H9 (cell line): ENCODE data around the gene ANAPC4. TPM values are rescaled to one million over a fixed set of nuclear protein-coding genes. Genes with fewer than 3 reads are reported as not detected.

ENCODE experiments used
- DNase-seq: peaks from one replicate; pipeline ENCODE4 v3.0.0-alpha.2; 2017
- H2AFZ ChIP-seq: one replicate; pipeline ENCODE4 v1.6.1; 2013; ENCODE audit warnings: mild to moderate bottlenecking, low read length, control low read depth, moderate library complexity
- H2AK5ac ChIP-seq: 2 replicates; pipeline ENCODE4 v1.6.1; 2013; ENCODE audit warnings: low read length, control low read depth, mixed read lengths; ENCODE audit not compliant: insufficient read length
- H2BK120ac ChIP-seq: one replicate; pipeline ENCODE4 v1.6.1; 2013; ENCODE audit warnings: low read depth, mild to moderate bottlenecking, low read length, control low read depth, inconsistent platforms; ENCODE audit not compliant: poor library complexity, severe bottlenecking
- H2BK12ac ChIP-seq: 2 replicates; pipeline ENCODE4 v1.6.1; 2013; ENCODE audit warnings: low read length, control low read depth, mixed read lengths, low read depth; ENCODE audit not compliant: insufficient read length
- H2BK15ac ChIP-seq: 2 replicates; pipeline ENCODE4 v1.6.1; 2013; ENCODE audit warnings: low read depth, low read length, control low read depth
- H2BK20ac ChIP-seq: one replicate; pipeline ENCODE4 v1.6.1; 2013; ENCODE audit warnings: low read depth, mild to moderate bottlenecking, low read length, control low read depth, inconsistent platforms; ENCODE audit not compliant: poor library complexity, severe bottlenecking
- H2BK5ac ChIP-seq: 2 replicates; pipeline ENCODE4 v1.6.1; 2013; ENCODE audit warnings: low read length, control low read depth, mixed read lengths; ENCODE audit not compliant: insufficient read length
- H3K14ac ChIP-seq: 2 replicates; pipeline ENCODE4 v1.6.1; 2013; ENCODE audit warnings: low read length, control low read depth; ENCODE audit not compliant: insufficient read depth
- H3K18ac ChIP-seq: 2 replicates; pipeline ENCODE4 v1.6.1; 2013; ENCODE audit warnings: low read depth, mild to moderate bottlenecking, mixed read lengths, low read length, control low read depth; ENCODE audit not compliant: insufficient read length
- H3K23ac ChIP-seq: 2 replicates; pipeline ENCODE4 v1.6.1; 2013; ENCODE audit warnings: low read length, control low read depth, mixed read lengths, low read depth; ENCODE audit not compliant: insufficient read length
- H3K23me2 ChIP-seq: 2 replicates; pipeline ENCODE4 v1.6.1; 2013; ENCODE audit warnings: low read depth, mild to moderate bottlenecking, mixed read lengths, low read length, control low read depth; ENCODE audit not compliant: insufficient read length, poor library complexity, severe bottlenecking
- H3K27ac ChIP-seq: 2 replicates; pipeline ENCODE4 v1.5.1; 2013; ENCODE audit warnings: low read length, control low read depth, mixed read lengths, low read depth; ENCODE audit not compliant: insufficient read length
- H3K27me3 ChIP-seq: 2 replicates; pipeline ENCODE4 v1.6.1; 2013; ENCODE audit warnings: low read length, control low read depth, inconsistent platforms; ENCODE audit not compliant: insufficient read depth
- H3K4ac ChIP-seq: 2 replicates; pipeline ENCODE4 v1.6.1; 2013; ENCODE audit warnings: low read depth, mild to moderate bottlenecking, control low read depth, inconsistent platforms, low read length, moderate library complexity
- H3K4me1 ChIP-seq: 2 replicates; pipeline ENCODE4 v1.6.1; 2013; ENCODE audit warnings: low read length, control low read depth, inconsistent platforms; ENCODE audit not compliant: insufficient read depth
- H3K4me2 ChIP-seq: 2 replicates; pipeline ENCODE4 v1.6.1; 2013; ENCODE audit warnings: low read length, control low read depth, mixed read lengths; ENCODE audit not compliant: insufficient read length, insufficient read depth
- H3K56ac ChIP-seq: 2 replicates; pipeline ENCODE4 v1.6.1; 2013; ENCODE audit warnings: low read depth, mild to moderate bottlenecking, mixed read lengths, low read length, control low read depth; ENCODE audit not compliant: insufficient read length
- H3K79me1 ChIP-seq: 2 replicates; pipeline ENCODE4 v1.6.1; 2013; ENCODE audit warnings: low read depth, mild to moderate bottlenecking, moderate library complexity, low read length, control low read depth, inconsistent platforms; ENCODE audit not compliant: insufficient read depth, poor library complexity, severe bottlenecking
- H3K79me2 ChIP-seq: 2 replicates; pipeline ENCODE4 v1.6.1; 2013; ENCODE audit warnings: low read length, control low read depth, inconsistent platforms; ENCODE audit not compliant: insufficient read depth
- H3K9ac ChIP-seq: 2 replicates; pipeline ENCODE4 v1.6.1; 2013; ENCODE audit warnings: low read length, control low read depth, mixed read lengths; ENCODE audit not compliant: insufficient read length; ENCODE audit errors: extremely low read depth
- H3K9me3 ChIP-seq: one replicate; pipeline ENCODE4 v1.6.1; 2013; ENCODE audit warnings: low read depth, low read length, inconsistent platforms; ENCODE audit not compliant: control insufficient read depth
- H3T11ph ChIP-seq: one replicate; pipeline ENCODE4 v1.6.1; 2013; ENCODE audit warnings: mild to moderate bottlenecking, low read length, control low read depth, inconsistent platforms
- H4K20me1 ChIP-seq: one replicate; pipeline ENCODE4 v1.6.1; 2013; ENCODE audit not compliant: control insufficient read depth, insufficient read length, insufficient read depth
- H4K5ac ChIP-seq: 2 replicates; pipeline ENCODE4 v1.6.1; 2013; ENCODE audit warnings: low read depth, mild to moderate bottlenecking, mixed read lengths, low read length, control low read depth; ENCODE audit not compliant: insufficient read length
- H4K8ac ChIP-seq: replicated peaks from 2 replicates; pipeline ENCODE4 v1.6.1; 2013; ENCODE audit warnings: low read length, control low read depth, mixed read lengths, low read depth; ENCODE audit not compliant: insufficient read length
- H4K91ac ChIP-seq: 2 replicates; pipeline ENCODE4 v1.6.1; 2013; ENCODE audit warnings: low read depth, mild to moderate bottlenecking, moderate library complexity, mixed read lengths, low read length, control low read depth; ENCODE audit not compliant: insufficient read length
- H3K27ac Mint-ChIP-seq, 3 experiments: 2 replicates in 2 of 3; 3 replicates in 1 of 3; pipeline ENCODE4 v1.8.0; 2020 to 2021; ENCODE audit warnings: mixed read lengths in 3 of 3, mild to moderate bottlenecking in 1 of 3, moderate library complexity in 1 of 3
- H3K27me3 Mint-ChIP-seq: 2 replicates; pipeline ENCODE4 v1.8.0; 2021; ENCODE audit warnings: low read depth, mild to moderate bottlenecking, moderate library complexity, mixed read lengths
- H3K36me3 Mint-ChIP-seq, 3 experiments: 2 replicates in 2 of 3; 3 replicates in 1 of 3; pipeline ENCODE4 v1.8.0; 2020 to 2021; ENCODE audit warnings: low read depth in 3 of 3, mixed read lengths in 3 of 3; ENCODE audit not compliant: insufficient read depth in 1 of 3
- H3K4me1 Mint-ChIP-seq, 2 experiments: 2 replicates each; pipeline ENCODE4 v1.8.0; 2020; ENCODE audit warnings: mixed read lengths in 2 of 2
- H3K4me3 Mint-ChIP-seq, 2 experiments: 2 replicates in 1 of 2; 3 replicates in 1 of 2; pipeline ENCODE4 v1.8.0; 2020 to 2021; ENCODE audit warnings: mild to moderate bottlenecking in 2 of 2, mixed read lengths in 2 of 2, moderate library complexity in 1 of 2
- H3K9me3 Mint-ChIP-seq, 2 experiments: 2 replicates in 1 of 2; 3 replicates in 1 of 2; pipeline ENCODE4 v1.8.0; 2020; ENCODE audit warnings: mild to moderate bottlenecking in 2 of 2, mixed read lengths in 2 of 2, moderate library complexity in 1 of 2
- WGBS: extraction: QIAGEN DNeasy Blood & Tissue Kit; methylation state at CpG from one replicate; pipeline ENCODE4 v1.1.7; 2013; ENCODE audit warnings: missing lambda C conversion rate, low lambda C conversion rate, mixed read lengths; ENCODE audit not compliant: insufficient read length; ENCODE audit errors: extremely low coverage; 5-methylcytosine and 5-hydroxymethylcytosine counted together
- total RNA-seq: library from RNA; stranded (reverse); gene quantifications from 2 replicates; pipeline ENCODE4 v1.2.1, GENCODE V29; 2021
- TF ChIP-seq, protein P1 (sequence below): fragments of 200-600 bp; sonication (generic); conservative IDR thresholded peaks from 3 replicates; pipeline ENCODE4 v1.8.0; 2021; ENCODE audit warnings: antibody characterized with exemption, mild to moderate bottlenecking

The ANAPC4 gene
- total RNA-seq, 1 experiment from 2014 or later, result 42.5 TPM

DNA sequence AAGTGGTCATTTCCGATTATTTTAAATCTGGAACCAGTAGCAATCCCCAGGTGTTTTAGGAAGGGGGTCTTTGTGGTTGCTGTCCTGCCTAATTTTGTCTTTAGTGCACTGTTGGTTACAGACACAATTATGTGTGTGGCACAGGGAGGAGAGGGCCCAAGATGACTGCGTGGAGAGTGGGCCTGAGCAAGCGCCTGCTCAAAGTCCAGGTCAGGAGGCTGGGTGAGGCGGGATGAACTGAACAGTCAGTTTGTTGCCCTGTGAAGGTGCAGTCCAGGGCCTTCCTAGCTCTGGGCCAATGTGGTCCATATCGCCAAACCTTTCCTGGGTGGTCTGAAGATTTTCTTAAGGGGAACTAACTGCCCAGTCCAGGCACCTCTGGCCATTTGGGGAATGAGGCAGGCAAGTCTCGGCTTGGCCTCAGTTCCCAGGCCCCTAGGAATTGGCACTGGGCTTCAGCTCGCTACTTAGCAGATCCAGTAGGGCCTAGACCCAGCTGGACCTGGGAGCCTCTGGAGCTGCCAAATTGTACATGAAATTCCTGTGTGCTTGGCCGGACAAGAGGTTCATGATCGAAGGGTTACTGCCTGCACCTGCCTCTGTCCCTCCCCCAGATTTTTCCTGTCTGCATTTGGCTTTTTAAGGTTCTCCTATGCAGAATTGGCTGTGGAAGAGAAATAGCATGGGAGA lies 47.6 kb downstream of the ANAPC4 start:
- H4K20me1 ChIP-seq, result no peaks in the 10 kb centered on the region
- no peaks in the 10 kb centered on the region for H3K79me1 ChIP-seq
- H3K23ac ChIP-seq, result no peak overlapping the region
- H3K23me2 ChIP-seq, result no peaks in the 10 kb centered on the region
- no peak overlapping the region for H2AK5ac ChIP-seq
- H3K27me3 ChIP-seq, result no peaks in the 10 kb centered on the region
- H2AFZ ChIP-seq, result no peak overlapping the region
- H4K8ac ChIP-seq, result no peak overlapping the region
- no peak overlapping the region for H2BK12ac ChIP-seq
- no peak overlapping the region for H3T11ph ChIP-seq
- no peak overlapping the region for H3K4ac ChIP-seq
- H3K4me1 ChIP-seq, result no peaks in the 10 kb centered on the region; the same call in 1 of the 2 replicates
- H3K27ac ChIP-seq, result no peak overlapping the region
- Mint-ChIP-seq H3K4me3 (no peak overlapping the region), H3K27ac (peak overlapping the region in 1 of 3 experiments; percentile 58; a peak in 2 of 7 replicates), H3K4me1 (no peaks in the 10 kb centered on the region), H3K27me3 (no peaks in the 10 kb centered on the region), H3K36me3 (peaks cover 0 to 2% (median 0%) of the 10 kb centered on the region in 3 experiments; a peak in 1 of 7 replicates), H3K9me3 (no peaks in the 10 kb centered on the region)
- no peak overlapping the region for H4K91ac ChIP-seq
- H3K79me2 ChIP-seq, result no peaks in the 10 kb centered on the region
- H4K5ac ChIP-seq, result no peak overlapping the region
- no peaks in the 10 kb centered on the region for H3K9me3 ChIP-seq
- no CpG with 5 or more reads among the region's 9 CpGs for WGBS
- DNase-seq, result no peak
- no peak overlapping the region for H3K18ac ChIP-seq
- H2BK15ac ChIP-seq, result no peak overlapping the region
- H2BK5ac ChIP-seq, result no peak overlapping the region
- no peak overlapping the region; the same call in 1 of the 2 replicates for H3K14ac ChIP-seq
- TF ChIP-seq, protein P1, sequence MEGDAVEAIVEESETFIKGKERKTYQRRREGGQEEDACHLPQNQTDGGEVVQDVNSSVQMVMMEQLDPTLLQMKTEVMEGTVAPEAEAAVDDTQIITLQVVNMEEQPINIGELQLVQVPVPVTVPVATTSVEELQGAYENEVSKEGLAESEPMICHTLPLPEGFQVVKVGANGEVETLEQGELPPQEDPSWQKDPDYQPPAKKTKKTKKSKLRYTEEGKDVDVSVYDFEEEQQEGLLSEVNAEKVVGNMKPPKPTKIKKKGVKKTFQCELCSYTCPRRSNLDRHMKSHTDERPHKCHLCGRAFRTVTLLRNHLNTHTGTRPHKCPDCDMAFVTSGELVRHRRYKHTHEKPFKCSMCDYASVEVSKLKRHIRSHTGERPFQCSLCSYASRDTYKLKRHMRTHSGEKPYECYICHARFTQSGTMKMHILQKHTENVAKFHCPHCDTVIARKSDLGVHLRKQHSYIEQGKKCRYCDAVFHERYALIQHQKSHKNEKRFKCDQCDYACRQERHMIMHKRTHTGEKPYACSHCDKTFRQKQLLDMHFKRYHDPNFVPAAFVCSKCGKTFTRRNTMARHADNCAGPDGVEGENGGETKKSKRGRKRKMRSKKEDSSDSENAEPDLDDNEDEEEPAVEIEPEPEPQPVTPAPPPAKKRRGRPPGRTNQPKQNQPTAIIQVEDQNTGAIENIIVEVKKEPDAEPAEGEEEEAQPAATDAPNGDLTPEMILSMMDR, result no peak
- H2BK20ac ChIP-seq, result no peak overlapping the region
- no peak overlapping the region for H3K9ac ChIP-seq
- no peak overlapping the region for H3K56ac ChIP-seq
- no peak overlapping the region for H3K4me2 ChIP-seq
- no peak overlapping the region for H2BK120ac ChIP-seq
